Uterus (tissue), 2 donors: Measurements from ENCODE around the gene ARID3B.

ENCODE experiments used
- POLR2A ChIP-seq, 2 donors: fragments of 450-650 bp; IDR thresholded peaks; one replicate each; pipeline ENCODE4 v1.6.1; 2016; ENCODE audit warnings: antibody characterized with exemption in 2 of 2, mild to moderate bottlenecking in 1 of 2, moderate library complexity in 1 of 2
- TF ChIP-seq, protein P1 (sequence below), 4 experiments: fragments of 200-600 bp in 2 of 4; fragments of 450-650 bp in 2 of 4; sonication (generic) in 2 of 4; IDR thresholded peaks; one replicate each; pipeline ENCODE4 v1.5.1; 2016 to 2019; ENCODE audit warnings: antibody characterized with exemption in 4 of 4, mild to moderate bottlenecking in 2 of 4, moderate library complexity in 1 of 4

GRCh38 chr15:74580538-74581350 is 39.7 kb downstream of the ARID3B start:
- TF ChIP-seq, protein P1, sequence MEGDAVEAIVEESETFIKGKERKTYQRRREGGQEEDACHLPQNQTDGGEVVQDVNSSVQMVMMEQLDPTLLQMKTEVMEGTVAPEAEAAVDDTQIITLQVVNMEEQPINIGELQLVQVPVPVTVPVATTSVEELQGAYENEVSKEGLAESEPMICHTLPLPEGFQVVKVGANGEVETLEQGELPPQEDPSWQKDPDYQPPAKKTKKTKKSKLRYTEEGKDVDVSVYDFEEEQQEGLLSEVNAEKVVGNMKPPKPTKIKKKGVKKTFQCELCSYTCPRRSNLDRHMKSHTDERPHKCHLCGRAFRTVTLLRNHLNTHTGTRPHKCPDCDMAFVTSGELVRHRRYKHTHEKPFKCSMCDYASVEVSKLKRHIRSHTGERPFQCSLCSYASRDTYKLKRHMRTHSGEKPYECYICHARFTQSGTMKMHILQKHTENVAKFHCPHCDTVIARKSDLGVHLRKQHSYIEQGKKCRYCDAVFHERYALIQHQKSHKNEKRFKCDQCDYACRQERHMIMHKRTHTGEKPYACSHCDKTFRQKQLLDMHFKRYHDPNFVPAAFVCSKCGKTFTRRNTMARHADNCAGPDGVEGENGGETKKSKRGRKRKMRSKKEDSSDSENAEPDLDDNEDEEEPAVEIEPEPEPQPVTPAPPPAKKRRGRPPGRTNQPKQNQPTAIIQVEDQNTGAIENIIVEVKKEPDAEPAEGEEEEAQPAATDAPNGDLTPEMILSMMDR (IDR thresholded peaks at IDR 0.05) = no peak
- TF ChIP-seq POLR2A (IDR thresholded peaks at IDR 0.05) = no peak
